GM19043 (cell line): ENCODE data around the gene TP73.

Source experiments
- ATAC-seq: cut with Tn5 transposase; IDR thresholded peaks from one replicate; pipeline ENCODE4 v1.9.1; 2021; ENCODE audit warnings: low read depth; ENCODE audit not compliant: unreplicated experiment

TP73 gene

DNA sequence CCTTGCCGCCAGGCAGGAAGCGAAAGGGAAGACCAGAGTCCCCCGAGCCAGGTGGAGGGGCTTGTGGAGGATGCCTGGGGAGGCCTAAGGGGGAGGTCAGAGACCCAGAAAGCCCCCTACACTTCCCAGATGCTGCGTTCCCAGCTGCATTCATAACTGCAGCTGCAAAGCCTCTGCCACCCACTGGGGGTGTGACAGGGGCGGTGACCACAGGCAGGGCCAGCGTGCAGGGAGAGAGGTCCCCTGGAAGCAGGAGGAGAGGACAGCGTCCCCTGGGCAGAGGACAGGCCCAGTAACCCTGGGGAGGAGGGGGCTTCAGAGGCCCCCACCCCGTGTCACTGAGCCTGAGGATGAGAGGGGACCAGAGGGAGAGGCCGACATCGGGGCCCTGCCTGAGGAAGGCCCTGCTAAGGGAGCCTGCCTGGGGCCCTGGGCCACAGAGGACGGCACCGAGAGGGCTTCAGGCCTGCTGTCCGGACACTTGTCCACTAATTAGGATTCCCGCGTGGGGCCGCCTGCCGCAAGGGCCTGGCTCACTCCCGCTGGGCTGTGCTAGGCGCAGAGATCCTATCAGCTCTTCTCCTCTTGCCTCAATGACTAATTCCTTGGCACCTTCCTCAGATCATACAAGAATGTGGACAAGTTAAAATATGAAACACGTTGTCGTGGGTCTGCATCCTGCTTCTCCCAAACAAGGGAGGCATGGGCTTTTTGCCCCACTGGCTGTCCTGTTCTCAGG, 50.8 kb downstream of the TP73 start:
- ATAC-seq, result no peak

DNA sequence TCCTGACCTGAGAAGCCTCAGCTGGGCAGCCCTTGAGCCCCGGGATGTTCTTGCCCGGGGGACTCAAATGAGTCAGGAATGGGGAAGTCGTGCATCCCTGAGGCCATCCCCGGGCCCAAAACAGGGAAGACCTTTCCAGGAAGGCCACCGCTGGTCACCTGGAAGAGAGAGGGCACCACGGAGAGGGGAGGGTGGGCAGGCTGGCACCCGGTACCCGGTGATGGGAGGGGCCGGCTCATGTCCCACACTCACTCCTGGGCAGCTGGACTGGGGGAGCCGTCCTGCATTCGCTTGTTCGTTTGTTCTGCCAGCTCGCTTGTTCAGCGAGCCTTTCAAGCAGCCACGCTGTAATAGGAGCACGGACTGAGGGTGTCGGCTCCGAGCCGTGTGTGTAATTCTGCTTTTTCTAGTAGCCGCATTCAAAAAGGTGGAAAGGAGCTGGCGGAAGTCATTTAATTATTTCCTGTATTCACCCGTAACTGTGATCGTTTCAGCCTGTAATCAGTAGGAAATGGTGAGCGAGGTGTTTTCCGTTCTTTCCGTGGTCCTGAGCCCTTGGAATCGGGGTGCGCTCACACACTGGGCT, 51.6 kb downstream of the TP73 start:
- no peak for ATAC-seq

DNA sequence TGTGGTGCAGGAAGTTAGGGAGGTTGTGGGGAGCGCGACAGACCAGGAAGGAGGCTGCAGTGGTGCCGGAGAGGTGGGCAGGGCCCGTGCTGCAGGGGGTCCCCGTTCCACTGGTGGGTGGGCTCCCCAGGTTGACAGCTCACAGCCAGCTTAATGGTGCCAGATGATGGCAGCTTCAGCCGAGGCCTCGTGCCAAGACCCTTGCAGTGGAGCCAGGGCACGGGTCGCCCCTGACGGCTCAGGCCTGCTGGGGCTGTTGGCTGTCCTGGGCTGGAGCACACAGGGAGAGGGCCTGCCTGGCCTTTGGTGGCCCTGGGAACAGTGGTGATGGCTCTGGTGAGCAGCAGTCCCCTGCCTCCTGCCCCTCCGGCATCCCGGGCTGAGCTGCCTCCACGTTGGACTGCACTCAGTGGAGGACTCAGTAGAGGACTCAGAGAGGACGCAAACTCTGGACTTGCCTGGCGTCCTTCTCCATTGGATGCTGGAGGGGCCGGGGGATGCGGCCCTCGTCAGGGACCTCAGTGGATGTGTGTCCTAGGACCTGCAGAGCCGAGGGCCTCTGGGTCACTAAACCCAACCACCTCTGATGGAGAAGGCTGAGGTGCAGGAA, 53.1 kb downstream of the TP73 start:
- no peak for ATAC-seq

DNA sequence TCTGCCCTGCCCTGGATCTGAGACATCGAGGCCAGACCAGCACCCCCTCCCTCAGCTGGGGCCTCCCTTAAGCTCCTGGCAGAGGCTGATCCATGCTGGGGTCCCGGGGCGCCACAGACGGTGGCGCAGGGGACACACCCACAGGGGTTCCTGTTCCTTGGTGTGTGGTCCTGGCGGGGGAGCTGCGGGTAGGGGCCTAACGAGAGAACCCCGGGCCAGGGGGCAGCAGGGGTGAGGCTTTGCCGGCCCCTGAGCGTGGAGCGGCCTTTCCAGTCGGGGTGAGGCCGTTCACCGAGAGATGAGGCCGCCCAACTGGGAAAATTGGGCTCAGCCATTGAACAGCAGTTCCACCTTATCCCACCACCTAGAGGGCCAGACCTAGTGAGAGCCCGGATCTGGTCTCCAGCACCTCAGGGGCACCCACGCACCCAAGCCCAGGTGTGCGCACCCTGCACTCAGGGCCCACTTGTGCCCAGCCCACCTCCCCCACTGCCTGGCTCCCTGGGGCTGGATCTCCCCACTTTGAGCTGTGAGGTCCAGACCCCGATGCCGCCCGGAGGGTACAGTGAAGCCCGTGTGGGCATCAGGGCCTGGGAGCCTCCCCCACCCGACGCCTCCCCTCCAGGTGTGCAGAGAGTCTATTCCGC, 54.5 kb downstream of the TP73 start:
- no peak for ATAC-seq

DNA sequence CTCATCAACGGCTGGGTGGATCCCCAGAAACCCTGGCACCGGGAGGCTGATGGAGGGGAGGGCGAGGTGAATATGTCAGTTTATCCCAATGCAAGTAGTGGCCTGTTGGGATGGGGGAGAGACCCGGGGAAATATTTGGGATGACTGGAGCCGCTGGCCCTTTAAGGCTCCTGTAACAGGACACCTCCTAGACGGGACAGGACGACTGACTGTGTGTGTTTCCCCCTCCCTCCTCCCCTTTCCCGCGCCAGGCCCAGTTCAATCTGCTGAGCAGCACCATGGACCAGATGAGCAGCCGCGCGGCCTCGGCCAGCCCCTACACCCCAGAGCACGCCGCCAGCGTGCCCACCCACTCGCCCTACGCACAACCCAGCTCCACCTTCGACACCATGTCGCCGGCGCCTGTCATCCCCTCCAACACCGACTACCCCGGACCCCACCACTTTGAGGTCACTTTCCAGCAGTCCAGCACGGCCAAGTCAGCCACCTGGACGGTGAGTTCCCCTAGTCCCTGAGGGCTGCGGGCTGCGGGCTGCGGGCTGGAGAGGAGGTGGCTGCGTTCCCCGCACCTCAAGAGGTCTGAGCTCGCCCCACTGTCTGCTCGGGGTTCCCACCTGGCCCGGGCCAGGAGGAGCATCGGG, 55.1 kb downstream of the TP73 start:
- no peak for ATAC-seq

DNA sequence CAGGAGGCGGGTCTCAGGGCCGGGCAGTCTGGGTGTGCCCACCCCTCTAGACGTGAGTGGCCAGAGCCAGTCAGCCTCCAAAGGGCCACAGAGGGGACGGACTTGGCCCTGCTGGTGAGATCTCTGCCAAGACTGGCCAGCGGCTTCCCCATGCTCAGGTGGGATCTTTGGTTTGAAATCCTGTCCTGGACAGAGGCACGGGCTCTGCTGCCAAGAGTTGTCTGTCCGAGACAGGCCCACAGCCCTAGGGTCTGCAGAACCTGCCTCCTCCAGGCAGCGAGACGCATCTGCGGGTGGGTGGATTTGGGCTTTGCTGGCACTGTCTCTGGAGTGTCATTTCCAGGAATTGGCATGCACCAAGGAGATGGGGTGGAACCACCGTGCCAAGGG, 55.6 kb downstream of the TP73 start:
- ATAC-seq, result no peak

DNA sequence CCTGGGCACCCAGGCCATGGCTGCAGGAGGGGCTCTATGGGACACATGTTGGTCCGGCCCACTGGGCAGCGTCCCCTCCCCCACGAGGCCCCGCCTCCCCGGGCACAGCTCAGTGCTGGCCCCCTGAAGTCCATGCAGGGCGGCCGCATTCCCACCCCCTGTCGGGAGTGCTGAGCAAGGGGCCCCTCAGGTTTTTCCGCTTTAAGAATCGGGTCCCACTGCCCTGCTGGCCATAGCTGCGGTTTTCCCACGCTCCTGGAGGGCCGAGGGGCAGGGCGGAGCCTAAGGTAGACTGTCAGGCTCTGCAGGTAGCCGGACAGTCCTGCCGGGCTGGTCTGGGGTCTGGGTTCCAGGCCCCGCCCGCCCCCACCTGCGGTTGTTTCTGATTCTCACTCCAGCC, 56.5 kb downstream of the TP73 start:
- no peak for ATAC-seq

DNA sequence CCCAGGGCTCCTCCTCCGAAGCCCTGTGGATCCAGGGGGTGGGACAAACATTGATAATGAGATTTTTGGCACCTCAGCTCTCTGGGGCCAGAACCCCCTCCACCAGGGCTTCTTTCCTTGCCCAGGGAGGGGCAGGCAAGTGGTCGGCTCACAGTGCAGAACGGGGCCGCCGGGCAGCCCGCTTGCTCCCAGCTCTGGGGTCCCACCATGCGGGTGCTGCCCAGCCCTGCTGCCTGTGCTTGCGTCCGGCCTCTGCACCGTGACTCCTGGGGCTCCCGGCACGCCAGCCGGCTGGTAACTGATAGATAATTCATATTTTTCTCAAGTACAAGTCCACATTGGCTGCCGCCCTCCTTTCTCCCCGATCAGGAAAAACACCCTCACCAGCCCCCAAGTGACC, 57.9 kb downstream of the TP73 start:
- no peak for ATAC-seq

DNA sequence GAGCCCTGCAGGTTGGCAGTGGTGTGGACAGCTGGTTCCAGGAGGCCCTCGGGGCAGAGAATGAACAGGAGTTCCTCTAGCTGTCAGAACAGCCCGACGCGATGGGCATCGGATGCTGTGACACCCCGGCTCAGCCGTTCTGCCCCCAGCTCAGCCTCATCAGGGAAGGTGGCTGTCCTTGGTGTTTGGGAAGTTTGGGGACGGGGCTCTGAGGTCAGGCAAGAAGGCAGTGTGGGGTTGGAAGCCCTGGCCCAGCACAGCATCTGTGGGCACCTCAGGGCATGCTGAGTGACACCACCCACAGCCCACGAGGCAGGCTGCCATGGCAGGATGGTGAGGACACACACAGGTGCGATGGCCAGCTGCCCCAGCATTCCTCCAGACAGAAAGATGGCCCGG, 59.1 kb downstream of the TP73 start:
- no peak for ATAC-seq

DNA sequence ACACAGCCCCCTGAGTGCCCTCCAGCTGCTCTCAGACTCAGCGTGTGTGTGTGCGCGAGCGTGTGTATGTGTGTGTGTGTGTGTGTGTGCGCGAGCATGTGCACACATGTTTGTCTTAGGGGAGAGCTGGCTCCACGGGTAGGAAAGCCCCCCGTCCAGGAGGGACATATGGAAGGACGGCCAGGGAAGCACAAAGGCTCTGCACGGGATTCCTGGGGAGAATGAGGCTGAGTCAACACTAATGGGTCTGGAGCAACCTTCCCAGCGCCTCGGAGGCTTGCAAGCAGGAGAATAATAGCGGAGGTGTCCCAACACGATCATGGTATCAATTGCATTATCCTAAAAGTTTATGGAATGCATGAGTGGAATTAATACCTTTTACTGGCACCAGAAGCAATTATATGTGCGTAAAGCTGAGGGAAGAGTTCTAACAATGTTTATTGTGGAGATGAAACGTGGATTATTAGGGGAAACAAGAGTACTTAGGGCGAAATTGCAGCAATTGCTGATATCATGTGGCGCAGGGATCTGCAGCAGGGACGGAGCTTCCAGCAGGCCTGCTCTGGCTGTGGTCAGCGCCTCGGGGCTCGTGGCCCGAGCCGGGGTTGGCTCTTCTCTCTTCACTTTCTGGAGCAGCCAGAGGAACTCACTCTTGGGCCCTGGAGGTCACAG, 59.6 kb downstream of the TP73 start:
- ATAC-seq, result no peak

DNA sequence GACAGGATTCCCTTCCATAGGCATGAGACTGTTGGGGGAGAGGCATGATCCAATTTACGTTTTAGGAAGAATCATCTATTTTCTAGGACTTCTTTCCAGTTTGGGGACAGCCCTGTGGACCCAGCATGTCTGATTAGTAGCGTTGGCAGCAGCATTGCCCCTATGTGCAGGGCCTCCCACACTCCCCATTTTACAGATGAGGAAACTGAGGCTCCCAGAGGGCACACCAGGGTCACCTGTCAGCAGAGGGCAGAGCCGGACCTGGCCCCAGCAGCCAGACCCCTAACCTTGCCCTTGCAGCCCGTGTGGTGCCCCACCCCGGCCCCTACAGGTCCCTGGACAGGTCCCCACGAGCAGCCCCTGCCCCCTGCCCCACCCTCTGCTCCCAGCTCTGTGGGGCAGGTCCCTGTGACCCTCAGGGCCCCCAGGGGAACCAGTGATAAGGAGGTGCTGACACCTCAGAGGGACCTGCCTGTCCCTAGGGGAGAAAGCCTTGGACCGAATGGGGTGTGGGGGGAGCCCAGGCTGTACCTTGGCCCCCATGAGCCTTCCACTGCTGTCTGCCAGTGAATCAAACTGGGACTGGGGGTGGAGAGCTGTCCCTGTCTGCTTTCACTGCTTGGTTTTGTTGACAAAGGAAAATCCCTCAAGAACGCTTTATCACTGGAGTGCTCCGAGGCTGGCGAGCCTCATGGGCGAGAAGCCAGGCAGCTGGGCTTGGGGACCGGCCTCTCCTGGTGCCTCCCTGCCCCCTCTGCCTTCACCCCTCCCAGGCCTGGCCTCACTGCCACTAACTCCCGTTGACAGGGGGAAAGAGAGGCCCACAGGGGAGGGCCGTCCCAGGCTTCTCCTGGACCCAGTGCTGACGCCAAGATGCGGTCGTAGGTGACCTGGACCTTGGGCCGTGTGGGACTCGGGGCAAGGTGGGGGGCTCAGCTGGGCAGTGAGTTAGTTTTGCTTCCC, 60.5 kb downstream of the TP73 start:
- ATAC-seq, result no peak

DNA sequence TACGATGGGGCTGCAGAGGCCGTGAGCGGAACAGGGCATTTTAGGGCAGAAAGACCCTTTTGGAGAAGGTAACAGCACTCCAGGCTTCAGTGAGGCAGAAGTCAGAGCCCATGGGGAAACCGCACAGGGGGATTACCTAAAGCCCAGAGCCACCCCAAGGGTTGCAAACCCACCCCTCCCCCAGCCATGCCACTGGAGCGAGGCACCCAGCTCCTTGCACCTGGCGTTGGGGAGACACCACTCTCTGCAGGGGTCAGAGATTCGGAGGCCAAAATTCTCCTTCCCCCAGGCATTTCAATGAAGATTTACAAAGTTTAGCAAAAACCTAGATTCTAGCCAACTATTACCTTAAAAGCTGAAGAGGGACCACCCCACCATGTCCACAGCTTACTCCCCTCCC, 61.5 kb downstream of the TP73 start:
- ATAC-seq, result no peak

DNA sequence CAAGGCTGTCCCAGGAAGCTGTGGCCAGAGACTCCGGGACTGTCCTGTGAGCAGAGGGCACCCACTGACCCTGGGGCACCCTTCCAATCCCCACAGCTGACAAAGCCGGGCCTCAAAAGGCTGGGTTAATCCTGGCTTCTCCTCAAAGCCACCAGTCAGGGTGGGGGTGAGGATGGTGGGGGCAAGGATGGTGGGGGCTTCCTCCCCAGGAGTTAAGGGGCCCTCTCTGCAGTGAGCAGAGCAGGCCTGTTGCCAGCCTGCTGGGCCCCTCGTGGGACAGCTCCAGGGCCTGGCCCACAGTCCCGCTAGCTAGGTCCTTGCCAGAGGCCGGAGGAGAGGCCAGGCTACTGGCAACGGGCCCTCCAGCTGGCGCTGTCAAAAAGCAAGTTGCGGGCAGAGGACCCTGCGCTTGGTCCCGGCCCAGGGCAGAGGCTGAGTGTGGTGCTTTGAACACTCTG, 62.0 kb downstream of the TP73 start:
- ATAC-seq, result no peak

DNA sequence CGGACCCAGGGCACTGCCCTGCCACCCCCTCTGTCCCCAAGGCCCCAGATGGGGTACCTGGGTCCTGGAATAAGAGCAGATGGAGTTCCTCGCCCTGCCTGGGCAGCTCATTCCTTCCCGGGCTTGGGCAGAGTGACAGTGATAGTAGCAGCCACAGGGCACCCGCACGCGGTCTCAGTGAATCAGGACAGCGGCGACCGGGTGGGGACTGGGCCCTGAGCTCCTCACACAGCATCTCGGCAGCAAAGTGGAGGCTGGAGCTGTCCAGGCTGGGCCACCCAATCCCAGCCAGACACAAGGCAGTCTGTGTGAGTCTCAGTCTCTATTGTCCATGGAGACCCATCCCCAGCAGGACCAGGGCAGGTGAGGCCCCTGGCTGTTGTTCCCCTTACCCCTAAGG, 62.5 kb downstream of the TP73 start:
- no peak for ATAC-seq

DNA sequence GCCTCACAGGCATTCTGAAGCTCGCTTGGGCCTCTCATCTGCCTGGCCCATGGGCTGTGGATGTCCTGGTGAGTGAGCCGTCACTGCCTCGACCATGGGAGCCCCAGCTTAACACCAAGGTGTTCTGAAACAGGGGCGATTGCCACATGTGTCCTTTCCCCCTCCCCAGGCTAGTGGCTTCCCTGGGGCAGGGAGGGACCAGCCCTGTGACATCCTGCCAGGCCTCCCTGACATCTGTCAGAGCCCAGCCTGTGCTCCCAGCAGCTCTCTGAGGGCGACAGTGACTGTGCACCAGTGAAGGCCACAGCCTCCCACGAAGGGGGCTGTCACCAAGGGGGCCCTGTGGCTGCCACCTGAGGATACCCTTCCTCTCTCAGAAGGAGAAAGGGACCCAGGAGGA, 64.0 kb downstream of the TP73 start:
- ATAC-seq, result no peak

DNA sequence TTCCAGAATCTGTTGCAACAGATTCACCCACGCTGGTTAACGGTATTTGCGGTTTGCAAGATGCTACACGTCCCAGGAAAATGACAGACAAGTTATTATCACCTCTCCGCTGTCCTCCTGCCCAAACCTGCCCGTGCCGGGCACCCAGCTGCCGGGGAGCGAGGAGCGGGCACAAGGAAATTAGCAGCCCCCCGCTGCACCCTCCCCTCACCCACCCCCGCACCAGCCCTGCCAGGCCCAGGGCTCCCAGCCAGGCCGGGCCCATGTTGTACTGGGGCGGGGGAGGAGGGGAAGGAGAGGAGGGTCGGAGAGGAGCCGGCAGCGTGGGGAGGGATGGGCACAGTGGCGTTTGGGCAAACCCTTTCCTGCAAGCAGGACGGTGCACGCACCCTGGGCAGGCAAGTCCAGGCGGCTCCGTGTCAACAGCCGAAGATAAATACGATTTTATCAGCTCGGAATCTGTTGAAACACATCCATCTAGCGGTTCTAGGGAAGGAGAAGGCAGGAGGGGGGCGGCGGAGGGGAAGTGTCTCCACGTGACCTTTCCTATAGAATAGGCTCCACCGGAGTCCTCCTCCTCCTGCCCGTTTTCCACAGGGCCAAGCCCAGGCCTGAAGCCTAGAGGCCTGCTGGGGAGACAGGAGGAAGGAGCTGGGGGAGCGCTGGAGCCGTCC, 64.9 kb downstream of the TP73 start:
- no peak for ATAC-seq

DNA sequence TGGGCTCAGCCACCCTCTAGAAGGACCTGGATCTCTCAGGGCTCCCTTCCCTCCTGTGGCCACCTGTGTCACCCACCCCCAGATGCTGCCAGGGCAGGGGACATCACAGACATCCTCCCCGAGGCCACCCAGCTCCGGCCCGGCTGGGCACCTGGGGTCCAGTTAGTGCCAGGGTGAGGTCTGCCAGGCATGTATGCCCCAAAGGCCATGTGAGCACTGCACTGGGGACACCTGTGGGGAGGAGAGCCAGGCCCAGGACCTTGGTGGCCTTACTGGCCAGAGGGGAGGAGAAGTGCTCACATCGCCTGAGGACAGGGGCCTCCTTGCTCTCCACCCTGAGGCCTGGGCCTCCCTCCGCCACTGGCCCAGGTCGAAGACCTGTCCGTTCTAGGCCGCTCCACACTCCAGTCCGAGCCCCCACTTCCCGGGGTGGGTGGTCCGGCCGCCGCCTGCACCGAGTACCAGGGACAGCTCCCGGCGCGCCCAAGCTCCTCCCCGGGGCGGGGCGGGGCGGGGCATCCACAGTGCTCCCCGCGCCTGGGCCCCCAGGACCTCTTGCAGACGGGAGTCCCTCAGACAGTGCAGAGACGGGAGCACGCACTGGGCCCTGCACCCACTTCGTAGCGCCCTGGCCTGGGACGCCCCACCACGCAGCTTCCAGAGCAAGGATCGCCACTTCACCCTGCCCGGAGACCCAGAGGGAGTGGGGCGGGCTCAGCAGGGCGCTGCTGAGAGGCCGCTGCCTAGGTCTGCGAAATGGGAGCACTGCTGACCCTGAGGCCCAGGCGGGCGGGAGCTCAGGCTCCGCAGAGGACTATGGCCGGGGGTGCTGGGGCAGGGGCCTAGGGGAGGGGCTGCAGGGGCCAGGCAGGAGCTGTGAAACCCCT, 65.6 kb downstream of the TP73 start:
- ATAC-seq, result no peak

DNA sequence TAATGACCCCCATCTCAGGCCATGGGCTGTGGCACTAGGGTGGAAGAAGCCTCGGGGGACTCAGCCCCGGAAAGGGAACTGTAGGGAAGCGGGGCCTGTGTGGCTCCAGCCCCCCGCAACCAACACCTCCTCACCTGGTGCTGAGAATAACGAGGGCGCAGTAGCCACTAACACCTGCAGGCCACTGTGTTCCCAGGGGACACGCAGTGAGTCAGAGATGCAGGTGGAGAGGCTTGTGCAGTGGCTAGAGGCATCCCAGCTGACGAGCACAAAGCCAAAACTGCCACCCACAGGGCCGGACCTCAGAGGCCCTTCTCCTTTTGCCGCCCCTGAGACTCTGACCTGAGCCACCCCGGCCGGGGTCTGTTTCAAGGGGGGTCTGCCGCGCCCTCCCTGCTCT, 66.4 kb downstream of the TP73 start:
- no peak for ATAC-seq
